Measurements from ENCODE around the gene GPR150.

- TF ChIP-seq CHD2 (IDR thresholded peaks at IDR 0.05; ENCODE audit: low read length, partially characterized antibody) (no peak), USF2 (IDR thresholded peaks at IDR 0.05; ENCODE audit: borderline replicate concordance, low read depth, low read length) (no peak), CTCF (IDR thresholded peaks at IDR 0.05) (no peak), YY1 (IDR thresholded peaks at IDR 0.05; ENCODE audit: low read depth) (no peak), MAX (IDR thresholded peaks at IDR 0.05; ENCODE audit: low read depth) (no peak), EZH2phosphoT487 (IDR thresholded peaks at IDR 0.05; ENCODE audit: borderline replicate concordance, low read depth) (no peak)
Measured at GRCh38 chr5:95615164-95615467, 4.8 kb upstream of the GPR150 start.
